ENCODE measurements around the gene UBE2G1. TPM values are rescaled to one million over a fixed set of nuclear protein-coding genes. Genes with fewer than 3 reads are reported as not detected.

The UBE2G1 gene
- polyA plus RNA-seq, 1 experiment: 23.1 TPM

GRCh38 chr17:4295686-4296085 is 70.8 kb downstream of the UBE2G1 start:
- TF ChIP-seq, protein P1, sequence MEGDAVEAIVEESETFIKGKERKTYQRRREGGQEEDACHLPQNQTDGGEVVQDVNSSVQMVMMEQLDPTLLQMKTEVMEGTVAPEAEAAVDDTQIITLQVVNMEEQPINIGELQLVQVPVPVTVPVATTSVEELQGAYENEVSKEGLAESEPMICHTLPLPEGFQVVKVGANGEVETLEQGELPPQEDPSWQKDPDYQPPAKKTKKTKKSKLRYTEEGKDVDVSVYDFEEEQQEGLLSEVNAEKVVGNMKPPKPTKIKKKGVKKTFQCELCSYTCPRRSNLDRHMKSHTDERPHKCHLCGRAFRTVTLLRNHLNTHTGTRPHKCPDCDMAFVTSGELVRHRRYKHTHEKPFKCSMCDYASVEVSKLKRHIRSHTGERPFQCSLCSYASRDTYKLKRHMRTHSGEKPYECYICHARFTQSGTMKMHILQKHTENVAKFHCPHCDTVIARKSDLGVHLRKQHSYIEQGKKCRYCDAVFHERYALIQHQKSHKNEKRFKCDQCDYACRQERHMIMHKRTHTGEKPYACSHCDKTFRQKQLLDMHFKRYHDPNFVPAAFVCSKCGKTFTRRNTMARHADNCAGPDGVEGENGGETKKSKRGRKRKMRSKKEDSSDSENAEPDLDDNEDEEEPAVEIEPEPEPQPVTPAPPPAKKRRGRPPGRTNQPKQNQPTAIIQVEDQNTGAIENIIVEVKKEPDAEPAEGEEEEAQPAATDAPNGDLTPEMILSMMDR (IDR thresholded peaks at IDR 0.05; ENCODE audit: insufficient read depth, low read depth, low read length): no peak
- POLR2A ChIA-PET: no interaction called here
- Histone ChIP-seq H3K27me3 (ENCODE audit: control insufficient read depth, insufficient read depth, low read length) (no peaks in the 10 kb centered on the region), H3K36me3 (ENCODE audit: control insufficient read depth, insufficient read depth, low read length) (peaks cover 3% of the 10 kb centered on the region; the same call in 1 of the 2 replicates), H3K4me3 (ENCODE audit: low read depth, low read length) (no peak overlapping the region)
- no peak for DNase-seq (ENCODE audit: low read depth)
- CTCF ChIA-PET: interaction anchor here (1.7 to 3.2 kb wide), 2 partner anchors 8 to 80 kb away, joined by 3 to 21 read pairs; no protein-coding TSS in a partner anchor

- ChIA-PET POLR2A (no interaction called here), CTCF (interaction anchor here (1.3 to 3.2 kb wide), 3 partner anchors 10 to 13 kb away, joined by 3 to 21 read pairs (median 6); no protein-coding TSS in a partner anchor)
- Histone ChIP-seq H3K27me3 (ENCODE audit: control insufficient read depth, insufficient read depth, low read length) (no peaks in the 10 kb centered on the region), H3K4me3 (ENCODE audit: low read depth, low read length) (no peak overlapping the region), H3K36me3 (ENCODE audit: control insufficient read depth, insufficient read depth, low read length) (peaks cover 3% of the 10 kb centered on the region; the same call in 1 of the 2 replicates)
- no peak for DNase-seq (ENCODE audit: low read depth)
- TF ChIP-seq, protein P1 (IDR thresholded peaks at IDR 0.05; ENCODE audit: insufficient read depth, low read depth, low read length): no peak
These were observed 72.9 kb downstream of the UBE2G1 start for GRCh38 chr17:4293572-4293971.

- CTCF ChIA-PET: interaction anchor here (2.4 kb wide), 1 partner anchor 17 kb away, joined by 8 read pairs; no protein-coding TSS in a partner anchor
- TF ChIP-seq, protein P1 (IDR thresholded peaks at IDR 0.05; ENCODE audit: insufficient read depth, low read depth, low read length): no peak
- POLR2A ChIA-PET: no interaction called here
- Histone ChIP-seq H3K36me3 (ENCODE audit: control insufficient read depth, insufficient read depth, low read length) (peaks cover 2% of the 10 kb centered on the region), H3K27me3 (ENCODE audit: control insufficient read depth, insufficient read depth, low read length) (no peaks in the 10 kb centered on the region), H3K4me3 (ENCODE audit: low read depth, low read length) (no peak overlapping the region)
- DNase-seq (ENCODE audit: low read depth): no peak
These were observed 78.8 kb downstream of the UBE2G1 start for GRCh38 chr17:4287710-4288109.

- TF ChIP-seq, protein P1 (IDR thresholded peaks at IDR 0.05; ENCODE audit: insufficient read depth, low read depth, low read length): no peak
- DNase-seq (ENCODE audit: low read depth): no peak
- POLR2A ChIA-PET: no interaction called here
- no peak overlapping the region for H3K4me3 ChIP-seq (ENCODE audit: low read depth, low read length)
- H3K36me3 ChIP-seq (ENCODE audit: control insufficient read depth, insufficient read depth, low read length): peaks cover 2% of the 10 kb centered on the region; the same call in 1 of the 2 replicates
- CTCF ChIA-PET: no interaction called here
- no peaks in the 10 kb centered on the region for H3K27me3 ChIP-seq (ENCODE audit: control insufficient read depth, insufficient read depth, low read length)
These were observed 90.0 kb downstream of the UBE2G1 start for GRCh38 chr17:4276514-4276913.

- TF ChIP-seq, protein P1 (IDR thresholded peaks at IDR 0.05; ENCODE audit: insufficient read depth, low read depth, low read length): no peak
- no peak for DNase-seq (ENCODE audit: low read depth)
- Histone ChIP-seq H3K36me3 (ENCODE audit: control insufficient read depth, insufficient read depth, low read length) (peaks cover 1% of the 10 kb centered on the region; the same call in 1 of the 2 replicates), H3K4me3 (ENCODE audit: low read depth, low read length) (no peak overlapping the region), H3K27me3 (ENCODE audit: control insufficient read depth, insufficient read depth, low read length) (no peaks in the 10 kb centered on the region)
- ChIA-PET CTCF (interaction anchor here (0.6 to 1.8 kb wide), 3 partner anchors 7 to 58 kb away, joined by 3 read pairs; no protein-coding TSS in a partner anchor), POLR2A (no interaction called here)
These were observed 93.5 kb downstream of the UBE2G1 start for GRCh38 chr17:4272972-4273368.

Data from BJ (cell line).